ENCODE data around the gene CRIM1.

The CRIM1 gene

DNA sequence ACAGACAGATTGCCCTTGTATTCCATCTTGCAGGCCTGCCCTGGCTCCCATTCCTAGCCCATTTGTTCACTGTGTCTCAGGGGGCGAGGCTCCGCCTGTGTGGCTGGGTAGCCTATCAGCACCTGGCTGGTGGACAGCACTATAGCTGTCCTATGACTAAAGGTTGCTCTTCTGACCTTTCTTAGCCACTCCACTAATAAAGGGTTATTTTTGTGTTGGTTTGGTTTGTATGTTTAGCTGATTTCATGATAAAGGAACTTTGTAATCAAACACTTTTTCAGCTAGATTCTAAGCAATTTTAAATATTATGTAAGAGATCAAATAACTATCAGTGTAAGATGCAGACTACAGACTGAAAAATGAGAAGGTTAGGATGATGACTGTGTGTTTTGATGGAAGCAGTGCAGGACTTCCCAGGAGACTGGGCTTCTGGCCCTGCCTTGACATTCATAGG is 72.2 kb downstream of the CRIM1 start:
- DNase-seq = no peak

DNA sequence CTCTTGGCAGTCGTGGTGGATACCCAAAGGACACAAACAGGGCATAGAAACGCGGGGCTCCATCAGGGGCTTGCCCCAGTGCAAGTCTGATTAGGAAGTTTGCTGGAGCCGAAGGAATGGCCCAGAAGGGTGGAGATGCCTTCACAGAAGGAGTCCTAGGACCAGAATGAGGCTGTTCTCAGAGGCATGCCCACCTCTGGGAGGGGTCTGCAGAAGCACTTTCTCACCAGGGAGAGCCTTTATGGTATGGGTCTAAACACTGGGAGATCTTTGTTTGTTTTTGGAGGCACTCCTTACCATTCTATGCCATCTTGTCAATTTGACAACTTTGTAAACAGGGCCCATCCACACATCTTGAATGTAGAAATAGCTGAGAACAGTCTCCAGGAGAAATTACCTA is 75.0 kb downstream of the CRIM1 start:
- DNase-seq = no peak

DNA sequence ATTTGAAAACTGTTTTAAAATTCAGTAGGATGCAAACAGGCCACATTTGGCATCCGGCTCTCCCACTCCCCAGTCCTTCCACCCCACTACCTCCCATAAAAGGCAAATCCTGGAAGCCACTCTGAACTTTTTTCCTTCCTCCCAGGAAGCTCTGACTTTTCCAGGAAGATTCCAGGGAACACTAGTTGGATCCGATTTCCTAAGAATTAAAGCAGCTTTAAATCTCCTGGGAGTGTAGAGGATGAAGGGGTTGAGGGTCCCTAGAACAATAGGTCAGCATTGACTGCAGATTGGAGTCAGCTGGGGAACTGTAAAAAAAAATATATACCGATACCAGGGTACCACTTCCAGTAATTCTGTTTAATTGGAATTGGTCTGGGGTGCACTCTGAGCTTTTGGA is 76.9 kb downstream of the CRIM1 start:
- DNase-seq = no peak

DNA sequence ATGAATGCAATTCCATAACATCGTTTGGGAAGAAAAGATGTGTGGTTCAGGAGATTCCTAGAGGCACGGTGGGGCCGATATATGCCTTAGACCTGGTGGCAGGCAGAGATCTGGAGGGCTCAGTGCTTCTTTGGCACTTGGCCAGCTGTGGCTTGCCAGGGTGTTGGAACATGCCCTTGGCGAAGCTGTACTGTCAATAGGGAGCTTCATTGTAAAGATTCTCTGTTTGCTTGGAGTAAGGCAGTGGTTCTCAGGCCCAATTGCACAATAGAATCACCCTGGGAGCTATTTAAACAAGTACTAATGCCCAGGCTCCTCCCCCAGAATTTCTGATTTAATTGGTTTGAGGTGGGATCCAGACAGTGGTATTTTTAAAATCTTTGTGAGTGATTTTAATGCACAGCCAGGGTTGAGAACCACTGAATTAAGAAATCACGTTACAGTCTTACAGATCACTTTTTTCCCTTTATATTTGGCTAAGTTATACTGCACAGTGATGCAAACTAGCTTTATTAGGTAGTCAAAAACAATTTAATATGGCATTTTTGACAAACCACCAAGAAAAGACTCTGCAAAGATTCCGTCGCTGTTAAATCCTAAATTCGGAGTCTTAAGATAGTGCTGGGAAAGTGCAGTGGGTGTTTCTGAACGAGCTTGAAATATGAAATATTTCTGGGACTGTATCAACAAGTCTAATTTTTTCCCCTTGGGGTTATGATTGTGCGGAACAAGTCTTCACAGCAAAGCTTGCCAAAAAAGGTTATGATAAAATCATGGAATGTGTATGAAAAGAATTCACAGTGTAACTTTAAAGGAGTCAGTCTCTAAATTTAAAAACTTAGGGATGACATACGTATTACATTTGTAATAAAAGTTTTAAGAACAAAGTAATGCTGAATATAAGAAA is 78.0 kb downstream of the CRIM1 start:
- DNase-seq = no peak

DNA sequence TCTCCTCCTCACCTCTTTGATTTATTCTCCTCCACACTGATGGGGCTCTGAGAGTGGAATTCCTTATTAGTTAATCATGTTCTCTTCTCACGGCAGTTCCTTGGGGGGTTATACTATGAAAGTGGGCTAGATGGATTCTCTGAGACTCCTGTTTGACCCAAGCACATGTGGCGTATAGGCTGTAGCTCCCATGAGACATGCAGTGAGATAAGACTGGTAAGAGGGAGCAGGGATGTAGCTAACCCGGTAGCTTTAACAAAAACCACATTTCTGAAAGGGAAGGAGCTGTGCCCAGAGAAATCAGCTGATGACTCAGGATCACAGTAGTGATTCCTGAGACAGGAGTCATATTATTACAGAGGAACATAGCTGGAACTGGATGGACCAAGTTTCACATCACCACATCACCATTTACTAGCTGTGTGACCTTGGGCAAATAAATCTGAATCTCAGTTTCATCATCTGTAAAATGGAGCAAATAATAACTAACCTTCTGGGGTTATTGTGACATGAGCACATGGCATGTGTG is 82.9 kb downstream of the CRIM1 start:
- DNase-seq = no peak

DNA sequence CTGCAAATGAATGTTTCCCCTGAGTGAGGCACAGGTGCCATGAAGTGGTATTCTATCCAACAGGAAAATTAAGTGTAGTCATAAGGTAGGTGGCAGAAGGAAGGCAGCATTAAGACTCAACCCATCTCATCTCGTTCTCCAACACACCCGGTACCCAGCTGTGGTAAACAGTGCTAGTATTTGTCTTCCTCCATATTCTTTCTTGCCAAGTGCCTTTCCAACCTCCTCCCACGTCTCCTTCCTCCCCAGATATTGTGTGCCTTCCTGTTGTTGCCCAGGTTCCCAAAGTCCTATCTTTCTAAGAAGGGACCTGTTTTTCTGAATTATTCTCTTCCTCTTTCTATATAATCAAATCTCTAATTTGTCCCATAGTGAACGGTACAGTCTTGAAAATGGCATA is 83.5 kb downstream of the CRIM1 start:
- no peak for DNase-seq

GRCh38 chr2:36441065-36441625 is 85.6 kb downstream of the CRIM1 start:
- DNase-seq = no peak

GRCh38 chr2:36441816-36442215 is 86.2 kb downstream of the CRIM1 start:
- DNase-seq = no peak

DNA sequence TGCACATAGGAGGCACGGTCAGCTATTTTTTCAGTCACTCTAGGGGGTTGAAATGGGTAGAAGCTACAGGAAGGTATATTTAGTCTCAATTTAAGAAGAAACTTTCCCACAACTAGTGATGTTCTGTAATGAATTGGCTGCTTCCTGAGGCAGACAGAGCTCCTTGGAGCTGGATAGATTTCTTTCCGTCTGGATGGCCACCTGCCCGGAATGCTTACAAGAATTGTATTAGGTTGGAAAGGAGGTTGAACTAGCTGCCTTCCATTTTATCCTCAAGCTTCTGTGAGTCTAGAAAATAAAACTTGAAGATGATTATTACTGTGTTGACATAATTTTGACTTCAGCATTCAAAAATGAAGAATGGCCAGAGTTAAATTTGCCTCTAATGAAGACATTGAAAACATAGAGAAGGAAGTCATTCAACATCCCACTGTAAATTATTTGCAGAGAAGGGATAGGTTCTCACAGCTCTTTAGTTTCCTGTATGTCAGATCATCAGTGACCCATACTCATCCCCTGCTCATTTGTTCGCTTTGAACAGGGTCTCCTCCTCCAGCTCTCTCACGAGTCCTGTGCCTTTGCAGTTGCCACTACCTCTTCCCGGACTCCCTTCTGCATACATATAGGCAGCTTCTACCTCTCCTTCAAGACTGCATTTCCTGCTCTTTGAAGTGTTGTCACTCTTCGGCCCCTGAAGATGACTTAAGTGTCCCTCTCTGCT is 88.8 kb downstream of the CRIM1 start:
- DNase-seq = no peak

DNA sequence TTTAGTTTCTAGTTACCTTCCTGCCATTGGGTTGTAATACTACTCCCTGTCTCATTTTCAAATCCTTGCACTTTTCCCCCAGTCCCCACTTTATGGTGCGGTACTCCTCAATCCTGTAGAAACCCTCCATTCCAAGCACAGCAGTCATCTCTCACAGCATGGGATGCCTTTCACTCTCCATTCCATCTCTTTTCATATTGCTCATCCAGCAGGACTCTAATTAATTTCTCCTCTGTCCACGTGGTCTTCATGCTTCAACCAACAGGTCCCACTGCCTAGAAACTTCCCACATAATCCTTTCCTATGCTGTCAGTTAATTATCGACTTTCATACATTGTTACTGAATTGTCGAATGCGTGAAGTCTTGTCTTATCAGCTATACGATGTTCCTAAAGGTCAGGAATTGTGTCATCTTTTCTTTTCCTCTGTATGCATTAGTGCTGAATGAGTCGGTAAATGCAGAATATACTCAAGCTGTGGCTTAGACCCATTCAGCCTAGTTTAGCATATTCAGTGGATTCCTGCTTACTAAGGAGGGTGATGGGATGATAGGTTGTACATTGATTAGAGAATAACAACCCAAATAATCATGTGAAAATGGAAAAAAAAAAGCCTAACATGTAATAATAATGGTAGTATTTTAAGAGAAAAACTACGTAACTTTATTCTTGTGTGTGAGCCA is 89.7 kb downstream of the CRIM1 start:
- no peak for DNase-seq

DNA sequence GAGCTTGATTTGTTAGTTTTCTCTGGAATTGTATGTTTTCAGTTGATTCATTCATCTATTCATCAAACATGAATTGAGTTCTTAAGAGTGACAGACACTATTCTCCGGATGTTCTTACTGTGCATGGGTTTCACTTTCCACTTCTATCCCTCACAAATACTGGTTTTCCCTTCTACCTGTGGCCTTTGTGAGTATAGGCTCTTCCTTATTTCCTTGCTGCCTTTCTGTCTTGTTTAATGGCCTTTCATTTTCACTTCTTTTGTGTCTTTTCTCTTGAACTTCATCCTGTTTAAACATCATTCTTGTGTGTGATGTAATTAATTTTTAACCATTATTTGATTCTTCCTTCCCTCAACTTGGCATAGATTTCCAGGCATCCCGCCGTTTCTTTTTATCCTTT is 90.7 kb downstream of the CRIM1 start:
- no peak for DNase-seq

- no peak for DNase-seq
Observed at GRCh38 chr2:36449213-36449612, 93.6 kb downstream of the CRIM1 start.

DNA sequence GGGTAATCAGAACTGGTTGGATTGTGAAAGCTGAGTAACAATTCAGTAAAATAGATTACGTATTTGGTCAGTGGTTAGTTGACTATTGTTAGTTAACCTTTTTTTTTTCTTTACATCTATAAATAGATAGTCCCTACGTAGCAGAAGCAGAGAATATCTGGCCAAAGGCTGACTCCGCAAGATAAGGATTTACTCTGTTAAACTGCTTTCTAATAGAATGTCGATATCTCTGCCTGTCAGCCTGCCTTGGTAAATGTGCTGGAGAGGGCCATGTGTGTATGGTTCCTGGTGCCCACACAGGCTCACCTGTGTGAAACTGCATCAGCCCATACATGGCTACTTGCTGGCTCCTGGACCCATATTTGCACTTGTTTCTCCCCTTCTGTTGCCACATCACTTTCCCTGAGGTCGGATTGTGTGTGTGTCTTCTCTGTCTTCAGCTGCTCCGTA is 94.4 kb downstream of the CRIM1 start:
- DNase-seq = no peak

- no peak for DNase-seq
Observed at GRCh38 chr2:36450466-36451196, 95.1 kb downstream of the CRIM1 start.

DNA sequence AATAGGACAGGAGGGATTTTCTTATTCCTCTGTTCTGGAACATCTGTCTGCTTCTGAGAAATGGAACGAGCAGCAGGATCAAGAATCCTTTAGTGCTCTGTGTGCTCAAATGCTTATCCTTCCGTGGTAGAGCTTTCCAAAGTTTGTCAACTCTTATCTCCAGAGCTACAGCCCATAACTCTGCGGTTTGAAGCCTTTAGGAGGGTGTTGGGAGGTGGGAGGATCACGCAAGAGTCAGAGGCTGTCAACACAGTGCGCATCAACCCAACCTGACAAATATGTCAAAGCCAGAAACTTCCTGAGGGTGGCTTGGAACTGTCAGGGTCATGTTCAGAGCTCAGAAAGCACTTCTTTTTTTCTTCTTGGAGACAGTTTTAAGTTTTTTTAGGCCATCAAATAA is 95.9 kb downstream of the CRIM1 start:
- DNase-seq = no peak

DNA sequence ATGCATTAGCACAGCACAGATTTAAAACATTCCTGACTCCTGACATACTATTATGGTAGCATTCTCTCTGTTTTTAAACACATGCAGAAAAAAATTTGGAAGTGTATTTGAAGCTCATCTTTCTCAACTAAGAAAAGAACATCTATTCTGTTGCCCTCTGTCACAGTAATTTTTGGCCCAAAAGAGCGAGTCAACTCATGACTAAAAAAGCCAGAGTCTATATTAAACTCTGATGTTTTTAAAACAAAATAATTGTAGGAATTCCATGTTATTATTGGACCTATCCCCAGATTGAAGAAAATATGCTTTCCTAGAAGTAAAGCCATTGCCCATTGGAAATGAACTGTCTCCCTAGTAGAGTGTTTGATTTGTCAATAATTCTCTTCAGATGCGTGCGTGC is 96.7 kb downstream of the CRIM1 start:
- DNase-seq = no peak

GRCh38 chr2:36453652-36454051 is 98.1 kb downstream of the CRIM1 start:
- DNase-seq = no peak

GRCh38 chr2:36455011-36455410 is 99.4 kb downstream of the CRIM1 start:
- no peak for DNase-seq

DNA sequence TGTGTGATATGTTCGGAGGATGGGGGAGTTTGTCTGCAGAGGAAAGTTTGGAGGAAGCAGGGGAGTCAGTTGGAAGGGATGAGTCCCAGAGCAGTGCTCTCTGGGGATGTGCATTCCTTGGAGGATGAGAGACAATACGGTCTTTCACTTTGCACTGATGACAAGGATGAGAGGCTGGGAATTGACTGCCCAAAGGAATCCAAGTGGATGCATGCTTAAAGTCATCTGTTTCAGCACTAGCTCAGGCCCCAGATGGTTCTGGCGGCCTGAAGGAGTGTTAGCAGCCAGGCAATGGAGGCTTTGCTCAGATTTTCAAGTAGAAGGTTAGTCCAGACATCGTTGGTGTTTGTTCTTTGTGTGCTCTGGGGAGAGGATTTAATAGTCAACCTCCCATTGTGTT is 100.2 kb downstream of the CRIM1 start:
- no peak for DNase-seq

DNA sequence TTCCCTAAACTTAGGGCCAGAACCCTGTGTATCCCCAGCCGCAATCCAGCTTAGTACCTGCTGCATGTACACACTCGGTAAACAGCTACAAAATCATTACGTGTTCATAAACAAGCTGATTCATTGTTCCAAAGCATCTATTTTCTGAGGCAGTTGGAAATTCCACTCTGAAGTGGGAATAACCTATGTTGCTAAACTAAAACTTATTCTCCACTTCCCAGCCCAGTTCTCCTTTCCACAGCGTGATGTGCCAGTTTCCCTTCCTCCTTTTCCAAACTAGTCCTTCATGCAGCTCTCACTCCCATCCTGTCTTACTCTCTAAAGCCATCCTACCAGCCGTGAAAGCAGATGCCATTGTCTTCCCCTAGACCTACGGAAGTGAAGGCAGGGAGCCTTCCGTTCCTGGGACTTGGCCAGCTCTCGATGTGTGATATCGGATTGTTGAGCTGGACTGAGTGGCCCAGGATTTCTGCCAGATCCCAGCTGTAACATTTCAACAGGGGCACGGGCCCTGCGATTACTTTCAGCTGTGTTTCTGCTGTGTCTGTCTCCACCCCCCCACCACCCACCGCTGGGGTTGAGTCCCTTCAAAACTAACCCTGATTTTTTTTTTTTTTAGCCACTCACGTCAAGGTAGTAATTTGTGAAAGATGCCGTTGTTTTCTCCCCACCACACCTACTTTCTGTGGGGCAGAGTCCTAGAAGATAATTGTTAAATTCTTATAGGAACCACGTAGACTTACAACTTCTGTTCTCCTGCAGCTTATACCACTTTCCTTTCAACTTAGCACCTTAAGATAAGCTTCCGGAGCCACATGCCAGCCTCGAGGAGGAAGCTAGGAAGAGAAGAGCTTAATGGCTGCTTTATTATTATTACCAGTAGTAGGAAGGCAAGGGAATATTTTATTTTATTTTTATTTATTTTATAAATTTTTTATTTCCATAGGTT is 100.9 kb downstream of the CRIM1 start:
- DNase-seq = no peak

GRCh38 chr2:36458106-36458505 is 102.5 kb downstream of the CRIM1 start:
- no peak for DNase-seq
